HepG2 (cell line): ENCODE measurements around the gene IL4I1. TPM values are rescaled to one million over a fixed set of nuclear protein-coding genes. Genes with fewer than 3 reads are reported as not detected.

Experiments
- ARID5B ChIP-seq: IDR thresholded peaks from 2 replicates; pipeline ENCODE4 v1.4.0; 2020; ENCODE audit warnings: mild to moderate bottlenecking, missing genetic modification reagents
- CREB1 ChIP-seq, 2 experiments: fragments of 450-650 bp in 1 of 2; IDR thresholded peaks; 2 replicates each; pipeline ENCODE4 v1.6.1; 2016 to 2017; ENCODE audit warnings: control low read depth in 1 of 2, mild to moderate bottlenecking in 1 of 2, missing compliant biosample characterization in 1 of 2, missing genetic modification characterization in 1 of 2
- FOXO1 ChIP-seq: sonication (generic); formaldehyde crosslinking; IDR thresholded peaks from 2 replicates; pipeline ENCODE4 v1.4.0; 2020; ENCODE audit warnings: missing genetic modification reagents
- HMGA1 ChIP-seq: sonication (generic); formaldehyde crosslinking; conservative IDR thresholded peaks from 2 replicates; pipeline ENCODE4 v1.4.0; 2020; ENCODE audit warnings: missing genetic modification reagents
- HNRNPLL ChIP-seq: fragments of 200-400 bp; formaldehyde crosslinking; IDR thresholded peaks from 2 replicates; pipeline ENCODE4 v1.6.1; 2017; ENCODE audit warnings: mild to moderate bottlenecking, low read depth, low read length; ENCODE audit not compliant: poor library complexity, severe bottlenecking
- KLF12 ChIP-seq: sonication (generic); formaldehyde crosslinking; IDR thresholded peaks from 2 replicates; pipeline ENCODE4 v1.4.0; 2020; ENCODE audit warnings: missing genetic modification reagents, borderline replicate concordance
- MXD1 ChIP-seq: sonication (generic); formaldehyde crosslinking; IDR thresholded peaks from 2 replicates; pipeline ENCODE4 v1.4.0; 2020; ENCODE audit warnings: mild to moderate bottlenecking, missing genetic modification reagents
- NFKB2 ChIP-seq: sonication (generic); formaldehyde crosslinking; IDR thresholded peaks from 2 replicates; pipeline ENCODE4 v1.4.0; 2020; ENCODE audit warnings: missing genetic modification reagents, borderline replicate concordance
- PATZ1 ChIP-seq: sonication (generic); formaldehyde crosslinking; IDR thresholded peaks from 2 replicates; pipeline ENCODE4 v1.4.0; 2020; ENCODE audit warnings: missing genetic modification reagents
- RBFOX2 ChIP-seq: fragments of 200-400 bp; formaldehyde crosslinking; IDR thresholded peaks from 2 replicates; pipeline ENCODE4 v1.6.1; 2017; ENCODE audit warnings: low read depth, mild to moderate bottlenecking, low read length
- RBM22 ChIP-seq: fragments of 200-400 bp; formaldehyde crosslinking; optimal IDR thresholded peaks from 2 replicates; pipeline ENCODE3; 2017; ENCODE audit warnings: mild to moderate bottlenecking, low read length, moderate library complexity
- SMAD3 ChIP-seq: sonication (generic); formaldehyde crosslinking; IDR thresholded peaks from 2 replicates; pipeline ENCODE4 v1.4.0; 2020; ENCODE audit warnings: missing genetic modification reagents
- TAF15 ChIP-seq: fragments of 200-400 bp; formaldehyde crosslinking; IDR thresholded peaks from one replicate; pipeline ENCODE4 v1.6.1; 2018; ENCODE audit warnings: mild to moderate bottlenecking, low read depth, low read length; ENCODE audit not compliant: poor library complexity, severe bottlenecking
- TBX2 ChIP-seq: sonication (generic); formaldehyde crosslinking; IDR thresholded peaks from 2 replicates; pipeline ENCODE4 v1.5.0; 2020; ENCODE audit warnings: missing genetic modification reagents, mild to moderate bottlenecking, borderline replicate concordance
- ZBTB25 ChIP-seq: IDR thresholded peaks from 2 replicates; pipeline ENCODE4 v1.6.1; 2018; ENCODE audit warnings: missing genetic modification reagents
- ZNF33B ChIP-seq: sonication (generic); formaldehyde crosslinking; IDR thresholded peaks from 2 replicates; pipeline ENCODE4 v1.5.1; 2020; ENCODE audit warnings: mild to moderate bottlenecking, missing genetic modification reagents
- ZNF776 ChIP-seq: sonication (generic); formaldehyde crosslinking; IDR thresholded peaks from 2 replicates; pipeline ENCODE4 v1.4.0; 2020; ENCODE audit warnings: mild to moderate bottlenecking, missing genetic modification reagents
- ZXDC ChIP-seq: sonication (generic); formaldehyde crosslinking; IDR thresholded peaks from 2 replicates; pipeline ENCODE4 v1.5.0; 2020; ENCODE audit warnings: mild to moderate bottlenecking, missing genetic modification reagents
- polyA plus RNA-seq, 8 experiments: library from polyadenylated mRNA; depleted of rRNA in 3 of 8; stranded (reverse) in 7 of 8; unstranded in 1 of 8; fragments of >200 nt; fragmentation: Illumina TruSeq in 4 of 8; extraction: Trizol in 4 of 8; gene quantifications; 2 replicates each; pipeline versions ENCODE4 v1.2.1 to v1.2.3, GENCODE V29; 2011 to 2016; ENCODE audit warnings: low read depth in 4 of 8, missing spikeins in 1 of 8, mixed read lengths in 1 of 8; ENCODE audit not compliant: insufficient read depth in 1 of 8
- total RNA-seq, 5 experiments: library from RNA; depleted of rRNA; stranded (reverse); fragments of >200 nt; fragmentation: Illumina TruSeq; extraction: Trizol; gene quantifications; 2 replicates each; pipeline ENCODE4 v1.2.3, GENCODE V29; 2016; ENCODE audit warnings: low read depth in 1 of 5

The IL4I1 gene
- total and polyA plus RNA-seq, 2 of the 13 experiments (the other 11 are each of a cell fraction or from before 2014, with no cell fraction given): not detected

GRCh38 chr19:49877879-49878743 is 18.6 kb downstream of the IL4I1 start (continued):
- TF ChIP-seq FOXO1 (CRISPR knock-in tag): no peak
- no peak for TF ChIP-seq MXD1 (CRISPR knock-in tag)
- peak; percentile 85 for TF ChIP-seq ZXDC (CRISPR knock-in tag)
- peak; percentile 81 for TF ChIP-seq RBFOX2
- TF ChIP-seq ARID5B: no peak
- TF ChIP-seq KLF12 (CRISPR knock-in tag): no peak
- TF ChIP-seq NFKB2 (CRISPR knock-in tag): peak; percentile 78; the same call in 1 of the 2 replicates
- TF ChIP-seq ZBTB25 (CRISPR knock-in tag): 0 out of 2 replicates have a peak, but pooled peaks have one; percentile 7
- TF ChIP-seq PATZ1 (CRISPR knock-in tag): peak; percentile 74
- TF ChIP-seq HNRNPLL: peak; percentile 2
- TF ChIP-seq TAF15: no peak
- TF ChIP-seq CREB1 (IDR thresholded peaks at IDR 0.05): no peak
- no peak for TF ChIP-seq CREB1 (CRISPR knock-in tag; IDR thresholded peaks at IDR 0.05)
- no peak for TF ChIP-seq RBM22
- no peak for TF ChIP-seq ZNF776 (CRISPR knock-in tag)
- no peak for TF ChIP-seq SMAD3 (CRISPR knock-in tag)
- no peak; the same call in 1 of the 2 replicates for TF ChIP-seq ZNF33B (CRISPR knock-in tag)
- peak; percentile 52; the same call in 1 of the 2 replicates for TF ChIP-seq TBX2 (CRISPR knock-in tag)
- TF ChIP-seq HMGA1 (CRISPR knock-in tag): no peak
